C4-2B (cell line): ENCODE measurements around the gene MKNK1.

ENCODE experiments used
- ZFX ChIP-seq: fragments of 450-650 bp; IDR thresholded peaks from 2 replicates; pipeline ENCODE4 v1.6.1; 2017
- TF ChIP-seq, protein P1 (sequence below): fragments of 450-650 bp; conservative IDR thresholded peaks from 2 replicates; pipeline ENCODE4 v1.5.1; 2017; ENCODE audit warnings: mild to moderate bottlenecking

DNA sequence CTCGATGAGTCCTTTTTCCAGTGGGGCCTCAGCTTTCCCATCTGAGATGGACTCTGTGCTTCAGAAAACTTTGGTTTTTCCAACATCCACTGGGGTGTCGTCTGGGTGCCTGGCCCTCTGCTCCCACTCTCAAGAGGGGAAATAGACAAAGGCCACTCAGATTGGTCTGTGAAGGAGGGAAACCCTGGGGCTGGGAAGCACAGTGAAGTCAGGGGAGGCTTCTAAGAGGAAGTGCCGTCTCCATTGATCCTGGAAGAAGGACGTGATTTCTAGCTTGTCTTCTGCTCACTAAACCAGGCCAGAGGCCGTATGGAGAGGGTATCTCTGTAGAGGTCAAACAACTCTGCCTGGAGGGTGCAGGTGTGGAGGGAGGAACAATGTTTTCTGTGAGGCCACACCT lies 57.9 kb downstream of the MKNK1 start:
- TF ChIP-seq, protein P1, sequence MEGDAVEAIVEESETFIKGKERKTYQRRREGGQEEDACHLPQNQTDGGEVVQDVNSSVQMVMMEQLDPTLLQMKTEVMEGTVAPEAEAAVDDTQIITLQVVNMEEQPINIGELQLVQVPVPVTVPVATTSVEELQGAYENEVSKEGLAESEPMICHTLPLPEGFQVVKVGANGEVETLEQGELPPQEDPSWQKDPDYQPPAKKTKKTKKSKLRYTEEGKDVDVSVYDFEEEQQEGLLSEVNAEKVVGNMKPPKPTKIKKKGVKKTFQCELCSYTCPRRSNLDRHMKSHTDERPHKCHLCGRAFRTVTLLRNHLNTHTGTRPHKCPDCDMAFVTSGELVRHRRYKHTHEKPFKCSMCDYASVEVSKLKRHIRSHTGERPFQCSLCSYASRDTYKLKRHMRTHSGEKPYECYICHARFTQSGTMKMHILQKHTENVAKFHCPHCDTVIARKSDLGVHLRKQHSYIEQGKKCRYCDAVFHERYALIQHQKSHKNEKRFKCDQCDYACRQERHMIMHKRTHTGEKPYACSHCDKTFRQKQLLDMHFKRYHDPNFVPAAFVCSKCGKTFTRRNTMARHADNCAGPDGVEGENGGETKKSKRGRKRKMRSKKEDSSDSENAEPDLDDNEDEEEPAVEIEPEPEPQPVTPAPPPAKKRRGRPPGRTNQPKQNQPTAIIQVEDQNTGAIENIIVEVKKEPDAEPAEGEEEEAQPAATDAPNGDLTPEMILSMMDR = no peak
- TF ChIP-seq ZFX = no peak
